HG03354 (cell line): ENCODE measurements around the gene TAS2R40.
"Not testable (repeated sequence)": the region's sequence is repeated elsewhere in the genome, so short reads cannot be mapped to it uniquely, and the experiment has no call there.

ENCODE experiments used
- ATAC-seq: cut with Tn5 transposase; IDR thresholded peaks from one replicate; pipeline ENCODE4 v1.9.1; 2021; ENCODE audit warnings: mild to moderate bottlenecking; ENCODE audit not compliant: unreplicated experiment, poor library complexity, severe bottlenecking

Gene TAS2R40

DNA sequence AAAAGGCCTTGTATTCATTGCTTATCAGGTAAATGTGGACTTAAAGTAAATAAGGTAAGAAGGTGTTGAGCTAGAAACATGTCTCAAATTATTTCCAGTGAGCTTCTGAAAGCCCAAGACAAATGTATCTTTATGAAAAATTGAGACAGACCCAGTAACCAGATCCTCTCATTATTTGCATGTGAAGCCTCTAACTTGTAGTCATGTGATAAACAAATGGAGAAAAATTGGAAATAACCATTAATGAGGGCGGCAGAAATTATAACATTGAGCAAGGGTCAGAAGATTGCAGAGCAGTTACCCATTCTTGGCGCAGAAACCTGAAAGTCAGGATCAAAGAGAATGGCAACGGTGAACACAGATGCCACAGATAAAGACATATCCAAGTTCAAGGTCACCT lies at the start of gene TAS2R40:
TSS of gene TAS2R40 (plus strand) at position 301 of the 400 bp plus-strand sequence. CDS start at position 343, 42 bp downstream.
- ATAC-seq = no peak

DNA sequence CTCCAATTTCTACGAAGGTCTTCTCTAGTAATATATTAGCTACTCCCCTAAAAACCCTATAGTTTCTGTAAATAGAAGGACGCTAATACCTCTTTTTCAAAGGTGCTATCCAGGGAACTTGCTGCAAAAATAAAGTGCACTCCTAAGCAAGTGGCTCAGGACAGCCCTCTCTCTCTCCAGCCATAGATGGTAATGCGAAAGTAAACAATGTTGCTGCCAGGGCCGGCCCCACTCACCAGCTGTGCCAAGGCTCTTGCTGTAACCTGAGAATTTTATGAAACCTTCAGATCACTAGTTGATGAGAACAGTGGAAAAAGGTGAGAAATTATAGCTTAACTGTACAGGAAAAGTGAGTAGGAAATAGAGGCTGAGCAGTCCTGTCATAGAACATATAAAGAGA lies 49.5 kb upstream of the TAS2R40 start:
- ATAC-seq = no peak

DNA sequence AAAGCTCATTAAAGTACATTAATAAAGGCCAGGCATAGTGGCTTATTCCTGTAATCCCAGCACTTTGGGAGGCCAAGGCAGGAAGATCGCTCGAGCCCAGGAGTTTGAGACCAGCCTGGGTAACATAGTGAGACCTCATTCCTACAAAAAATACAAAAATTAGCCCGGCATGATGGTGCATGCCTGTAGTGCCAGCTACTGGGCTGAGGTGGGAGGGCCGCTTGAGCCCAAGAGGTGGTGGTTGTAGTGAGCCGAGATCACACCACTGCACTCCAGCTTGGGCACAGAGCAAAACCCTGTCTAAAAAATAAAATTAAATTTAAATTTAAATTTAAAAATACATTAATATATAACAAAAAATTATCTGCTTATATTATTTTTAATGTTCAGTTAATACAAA lies 45.7 kb upstream of the TAS2R40 start:
- ATAC-seq = no peak

DNA sequence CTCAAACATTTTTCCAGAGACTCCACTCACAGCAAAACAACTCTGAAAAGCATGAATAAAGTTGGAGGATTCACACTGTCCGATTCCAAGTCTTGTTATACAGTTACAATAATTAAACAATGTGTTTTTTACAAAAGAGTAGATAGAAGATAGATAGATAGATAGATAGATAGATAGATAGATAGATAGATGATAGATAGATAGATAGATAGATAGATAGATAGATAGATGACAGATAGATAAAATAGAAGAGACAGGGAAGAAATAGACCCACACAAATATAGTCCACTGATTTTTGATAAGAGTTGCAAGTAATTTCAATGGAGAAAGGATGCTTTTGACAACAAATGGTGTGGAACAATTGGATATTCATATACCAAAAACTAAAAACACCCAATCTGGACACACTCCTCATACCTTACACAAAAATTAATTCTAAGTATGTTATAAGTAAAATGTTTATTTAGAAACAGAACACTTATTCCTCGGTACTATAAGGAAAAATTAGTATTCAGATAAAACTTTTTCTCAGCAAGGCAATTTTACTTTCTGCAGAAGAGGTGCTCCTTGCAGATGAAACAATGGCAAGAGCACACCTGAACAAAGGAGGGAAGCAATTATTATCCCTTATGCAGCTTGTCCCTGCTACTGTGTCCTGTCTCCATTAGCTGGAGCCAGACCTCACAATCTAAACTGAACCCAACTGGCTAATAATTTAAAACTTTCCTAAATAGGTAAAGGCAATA lies 44.3 kb upstream of the TAS2R40 start:
- ATAC-seq = no peak

DNA sequence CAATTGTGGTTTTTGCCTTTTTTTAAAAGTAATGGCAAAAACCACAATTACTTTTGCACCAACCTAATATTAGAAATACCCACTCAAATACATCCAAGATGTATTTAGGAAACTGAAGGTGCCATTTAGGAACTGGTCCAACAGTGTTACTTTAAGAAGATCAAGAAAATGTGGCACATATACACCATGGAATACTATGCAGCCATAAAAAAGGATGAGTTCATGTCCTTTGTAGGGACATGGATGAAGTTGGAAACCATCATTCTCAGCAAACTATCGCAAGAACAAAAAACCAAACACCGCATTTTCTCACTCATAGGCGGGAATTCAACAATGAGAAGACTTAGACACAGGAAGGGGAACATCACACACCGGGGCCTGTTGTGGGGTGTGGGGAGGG lies 41.1 kb upstream of the TAS2R40 start:
- not testable (repeated sequence) for ATAC-seq

DNA sequence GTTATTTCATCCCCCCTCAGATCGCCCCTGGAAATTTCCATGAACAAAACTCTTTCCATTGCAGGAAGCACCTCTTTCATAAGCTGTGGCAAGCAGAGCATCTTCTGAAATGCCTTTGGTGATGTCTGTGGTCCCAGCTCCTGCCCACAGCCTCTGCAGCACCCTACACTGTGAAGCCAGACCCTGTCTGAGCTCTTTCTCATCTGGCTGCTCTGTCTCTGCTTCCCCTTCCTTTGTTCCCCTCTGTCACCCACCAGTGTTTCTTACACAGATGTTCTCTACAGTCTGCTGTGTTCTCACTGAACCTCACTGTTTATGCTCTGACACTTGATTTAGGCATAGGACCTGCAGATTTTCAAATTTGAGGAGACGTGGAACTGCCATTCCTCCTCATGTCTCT lies 40.5 kb upstream of the TAS2R40 start:
- no peak for ATAC-seq

DNA sequence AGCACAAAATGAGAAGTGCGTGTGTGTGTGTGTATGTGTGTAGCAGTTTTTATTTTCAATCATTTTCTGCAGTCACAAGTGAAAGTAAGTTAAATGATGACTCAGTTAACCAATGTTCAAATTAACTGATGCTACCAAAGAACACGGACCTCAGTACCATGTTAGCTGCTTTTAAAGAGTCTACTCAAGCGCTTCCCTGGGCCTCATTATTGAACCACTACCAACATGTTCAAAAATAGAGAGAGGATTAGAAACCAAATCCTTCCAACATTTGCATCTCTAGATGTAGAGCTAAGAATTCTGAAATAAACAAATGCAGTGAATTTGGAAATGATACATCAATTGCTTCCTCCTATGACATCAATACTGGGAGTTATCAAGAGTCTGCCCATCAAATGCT lies 38.8 kb upstream of the TAS2R40 start, which contains the start of gene TAS2R39:
TSS of gene TAS2R39 (plus strand) at position 396 of the 400 bp plus-strand sequence. CDS start at position 396, 0 bp downstream.
- ATAC-seq = no peak

DNA sequence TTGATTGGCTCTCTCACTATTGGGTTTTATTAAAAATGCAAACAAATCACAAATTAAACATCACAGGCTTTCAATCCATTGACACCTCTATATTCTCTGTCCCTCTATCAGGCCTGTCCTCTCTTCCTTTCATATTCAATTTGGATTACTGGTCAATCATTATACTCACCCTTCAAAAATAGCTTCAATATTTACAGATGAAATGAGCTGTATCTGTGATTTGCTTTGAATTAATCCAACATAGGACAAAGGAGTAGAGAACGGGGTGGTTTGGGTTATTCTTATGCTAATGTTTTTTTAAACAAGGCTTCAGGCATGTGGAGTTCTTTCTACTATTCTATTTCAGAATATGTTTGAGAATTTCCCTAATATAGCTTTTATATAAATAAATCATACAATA lies 36.3 kb upstream of the TAS2R40 start:
- no peak for ATAC-seq

DNA sequence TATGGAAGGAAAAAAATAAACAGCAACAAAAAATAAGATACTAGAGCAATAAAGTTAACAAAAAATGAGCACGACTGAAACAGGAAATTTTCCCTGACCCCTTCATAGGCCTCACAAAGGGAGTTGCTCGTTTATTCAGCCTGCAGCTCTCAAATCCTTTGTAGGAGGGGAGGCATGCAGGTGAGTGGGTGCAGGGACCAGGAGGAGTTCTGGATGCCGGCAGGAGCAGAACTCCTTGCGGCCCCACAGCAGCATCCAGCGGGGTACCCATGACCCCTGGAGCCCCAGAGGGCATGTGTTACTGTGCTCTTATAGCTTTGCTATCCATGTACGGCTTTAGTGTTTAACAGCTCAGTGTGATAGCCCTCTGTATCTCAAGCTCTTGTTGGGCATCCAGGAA lies 32.8 kb upstream of the TAS2R40 start:
- ATAC-seq = no peak

DNA sequence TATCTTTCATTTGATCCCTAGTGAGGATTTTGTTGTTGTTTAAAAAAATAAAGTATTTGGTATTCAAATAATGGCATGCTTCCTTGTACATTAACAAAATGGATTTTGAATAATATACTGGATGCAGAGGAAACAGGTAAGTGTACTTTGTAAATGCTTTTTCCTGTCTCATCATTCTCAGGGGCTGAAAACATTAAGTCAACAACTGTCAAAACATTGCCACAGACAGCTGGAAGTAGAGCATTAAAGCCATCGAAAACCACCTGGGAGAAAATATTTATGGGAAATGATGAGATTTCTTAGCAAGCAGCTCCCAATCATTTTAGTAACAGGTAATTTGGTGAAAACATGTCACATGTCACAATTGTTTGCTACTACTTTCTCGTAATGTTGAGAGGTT lies 28.0 kb upstream of the TAS2R40 start:
- ATAC-seq = no peak

DNA sequence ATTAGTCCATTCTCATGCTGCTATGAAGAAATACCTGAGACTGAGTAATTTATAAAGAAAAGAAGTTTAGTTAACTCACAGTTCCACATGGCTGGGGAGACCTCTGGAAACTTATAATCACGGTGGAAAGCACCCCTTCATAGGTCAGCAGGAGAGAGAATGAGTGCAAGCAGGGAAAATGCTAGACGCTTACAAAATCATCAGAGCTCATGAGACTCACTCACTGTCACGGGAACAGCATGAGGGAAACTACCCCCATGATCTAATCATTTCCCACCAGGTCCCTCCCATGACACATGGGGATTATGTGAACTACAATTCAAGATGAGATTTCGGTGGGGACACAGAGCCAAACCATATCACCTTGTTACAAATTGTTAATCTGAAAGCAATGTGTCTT lies 22.8 kb upstream of the TAS2R40 start:
- ATAC-seq = no peak

DNA sequence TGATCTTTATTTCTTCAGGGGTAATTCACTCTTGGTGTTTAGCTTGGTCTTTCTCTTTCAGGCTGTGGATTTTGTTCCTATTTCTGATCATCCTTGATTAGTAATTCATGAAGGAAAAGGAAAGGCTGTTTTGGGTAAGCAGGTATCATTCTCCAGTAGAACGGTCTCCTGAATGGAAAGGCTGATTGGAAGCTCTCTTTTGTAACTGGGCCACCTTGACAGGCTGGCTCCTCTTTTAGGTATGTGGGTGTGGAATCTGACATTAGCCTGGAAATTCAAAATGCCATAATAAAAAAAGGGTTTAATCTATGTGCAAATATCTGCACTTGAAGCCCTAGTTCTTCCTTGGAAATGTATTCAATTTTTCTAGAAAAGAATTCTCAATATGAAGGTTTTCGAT lies 19.7 kb upstream of the TAS2R40 start:
- no peak for ATAC-seq

DNA sequence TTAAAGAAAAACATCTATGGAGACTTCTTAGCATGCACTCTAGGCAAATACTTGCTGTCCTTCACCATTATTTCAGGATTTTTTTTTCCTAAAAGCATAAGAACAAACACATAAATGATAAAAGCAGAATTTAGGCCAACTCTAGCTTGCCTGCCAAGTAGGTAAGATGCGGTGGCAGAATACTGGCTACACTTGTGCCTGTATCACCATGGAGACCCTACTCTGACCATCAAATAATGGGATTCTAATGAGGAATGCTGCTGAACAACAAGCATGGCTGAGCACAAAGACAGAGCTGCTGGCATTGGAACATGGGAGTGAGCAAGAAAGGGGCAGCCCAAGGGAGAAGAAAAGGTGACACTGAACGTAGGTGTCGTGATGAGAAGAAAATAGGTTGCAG lies 18.5 kb upstream of the TAS2R40 start:
- no peak for ATAC-seq

DNA sequence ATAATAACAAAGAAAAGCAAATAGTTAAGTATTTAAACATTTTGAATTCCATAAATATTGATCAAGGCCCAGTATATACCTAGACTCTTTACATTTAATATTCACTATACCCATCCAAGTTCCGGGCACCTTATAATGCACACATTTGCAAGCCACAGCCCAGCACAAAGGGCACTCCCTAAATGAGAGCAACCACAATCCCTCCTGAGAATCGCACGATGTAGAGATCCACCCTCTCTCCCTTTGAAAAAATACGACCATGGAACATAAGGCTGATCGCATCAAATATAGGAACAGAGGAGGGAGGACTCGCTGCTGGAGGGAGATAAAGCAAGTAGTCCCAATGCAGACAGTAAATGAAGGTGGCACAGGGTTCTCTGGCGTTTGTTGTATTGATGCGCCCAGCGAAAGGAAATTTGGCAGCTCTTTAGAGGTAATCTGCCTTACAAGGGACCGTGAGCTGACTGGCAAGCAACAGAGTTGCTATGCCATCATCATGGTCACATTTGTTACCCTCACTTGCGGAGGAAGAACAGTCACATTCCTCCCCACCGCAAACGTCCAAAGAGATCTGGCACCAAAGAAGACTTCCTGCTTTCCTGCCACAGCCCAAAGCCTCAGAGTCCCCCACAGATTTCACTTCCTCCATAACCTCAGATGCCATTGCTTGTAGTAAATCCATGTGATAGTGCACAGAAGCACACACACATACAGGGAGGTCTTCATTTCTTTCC lies 16.1 kb upstream of the TAS2R40 start:
- ATAC-seq = peak; percentile 81

DNA sequence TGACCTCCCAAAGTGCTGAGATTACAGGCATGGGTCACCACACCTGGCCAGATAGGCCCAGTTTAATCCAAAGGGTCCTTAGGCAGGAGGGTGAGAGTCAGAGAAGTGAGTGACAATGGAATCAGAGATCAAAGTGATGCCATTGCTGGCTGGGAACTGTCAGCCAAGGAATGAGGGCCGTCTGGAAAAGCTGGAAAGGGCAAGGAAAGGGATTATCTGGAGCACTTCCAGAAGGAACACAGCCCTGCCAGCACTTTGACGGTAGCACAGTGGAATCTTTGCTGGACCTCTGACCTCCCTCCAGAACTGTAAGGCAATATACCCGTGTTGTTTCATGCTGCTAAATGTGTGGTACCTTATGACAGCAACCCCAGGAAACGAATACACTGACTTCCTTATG lies 11.3 kb upstream of the TAS2R40 start:
- no peak for ATAC-seq

DNA sequence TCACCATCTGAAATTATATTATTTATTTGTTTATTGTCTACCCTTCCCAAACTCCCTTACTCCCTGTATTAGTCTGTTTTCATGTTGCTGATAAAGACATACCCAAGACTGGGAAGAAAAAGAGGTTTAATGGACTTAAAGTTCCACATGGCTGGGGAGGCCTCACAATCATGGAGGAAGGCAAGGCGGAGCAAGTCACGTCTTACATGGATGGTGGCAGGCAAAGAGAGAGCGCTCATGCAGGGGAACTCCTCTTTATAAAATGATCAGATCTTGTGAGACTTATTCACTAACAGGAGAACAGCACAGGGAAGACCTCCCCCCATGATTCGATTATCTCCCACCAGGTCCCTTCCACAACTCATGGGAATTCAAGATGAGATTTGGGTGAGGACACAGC lies 8.4 kb upstream of the TAS2R40 start:
- ATAC-seq = not testable (repeated sequence)

DNA sequence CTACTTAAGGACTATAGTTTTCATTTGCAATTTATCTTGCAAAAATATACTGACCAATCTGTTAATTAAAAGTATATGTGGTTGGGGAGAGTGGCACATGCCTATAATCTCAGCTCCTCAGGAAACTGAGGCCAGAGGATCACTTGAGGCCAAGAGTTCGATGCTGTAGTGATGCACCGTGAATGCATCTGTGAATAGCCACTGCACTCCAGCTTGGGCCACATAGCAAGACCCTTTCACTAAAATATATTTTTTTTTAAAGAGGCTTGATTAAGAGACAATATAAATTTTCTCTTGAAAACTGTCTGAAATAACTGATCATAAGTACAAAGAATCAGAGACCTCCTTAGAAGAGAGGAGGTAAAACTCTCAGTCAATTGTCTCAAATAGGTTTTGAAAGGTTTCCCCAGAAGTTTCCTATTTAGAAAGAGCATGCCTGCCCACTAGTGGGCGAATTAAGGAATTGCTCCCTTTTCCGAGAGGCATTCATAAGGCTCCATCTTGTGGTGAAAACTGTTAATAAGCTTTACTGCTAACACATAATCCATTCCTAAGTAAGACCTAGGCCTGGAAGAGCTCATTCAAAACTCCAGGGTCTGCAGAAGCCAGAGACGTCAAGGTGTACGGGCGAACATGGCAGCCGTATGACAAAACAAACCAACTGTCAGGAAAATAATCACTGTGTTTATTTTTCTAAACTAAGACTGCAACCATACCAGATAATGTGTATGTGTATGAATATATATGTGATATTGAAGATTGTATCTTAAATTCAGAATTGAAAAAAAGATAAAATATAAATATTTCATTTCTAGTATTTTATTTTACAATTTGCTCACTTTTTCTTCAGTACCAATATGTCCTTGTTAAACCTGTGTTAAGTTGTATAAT lies 6.8 kb upstream of the TAS2R40 start:
- ATAC-seq = peak; percentile 95

DNA sequence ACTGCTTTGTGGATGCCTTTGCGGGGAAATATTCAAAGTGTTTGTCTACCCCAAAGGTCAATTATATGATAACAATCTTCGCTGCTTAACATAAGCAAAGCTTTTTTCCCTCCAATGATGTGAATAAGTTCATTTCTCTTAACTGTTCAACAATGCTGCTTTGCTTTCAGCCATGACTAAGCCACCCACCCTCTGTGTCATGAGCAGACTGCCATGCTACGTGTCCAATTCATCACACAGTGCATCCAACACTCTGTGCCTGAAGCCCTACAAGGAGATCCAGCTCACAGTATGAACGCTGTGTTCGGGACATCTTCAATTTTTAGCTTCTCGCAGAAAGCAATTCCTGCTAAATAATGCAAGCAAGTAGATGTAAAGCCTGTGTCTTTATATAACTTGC lies 5.7 kb upstream of the TAS2R40 start:
- no peak for ATAC-seq

DNA sequence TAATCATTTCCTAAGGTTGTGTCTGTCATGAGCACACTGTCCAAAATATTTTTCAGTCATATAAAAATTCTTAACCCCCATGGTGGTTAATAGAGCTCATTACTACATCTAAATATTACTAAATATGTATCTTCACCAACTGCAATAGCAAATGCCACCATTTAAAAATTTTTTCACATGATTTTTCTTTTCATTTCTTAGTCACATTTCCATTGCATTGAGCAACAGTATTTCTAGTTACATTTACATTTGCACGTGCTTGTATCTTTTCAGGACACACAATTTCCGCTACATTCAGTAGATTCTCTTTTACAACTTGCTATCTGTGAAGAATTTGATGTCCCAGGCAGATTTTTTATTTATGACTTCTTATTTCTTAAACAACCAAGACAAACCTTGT lies 5.2 kb upstream of the TAS2R40 start:
- ATAC-seq = no peak

DNA sequence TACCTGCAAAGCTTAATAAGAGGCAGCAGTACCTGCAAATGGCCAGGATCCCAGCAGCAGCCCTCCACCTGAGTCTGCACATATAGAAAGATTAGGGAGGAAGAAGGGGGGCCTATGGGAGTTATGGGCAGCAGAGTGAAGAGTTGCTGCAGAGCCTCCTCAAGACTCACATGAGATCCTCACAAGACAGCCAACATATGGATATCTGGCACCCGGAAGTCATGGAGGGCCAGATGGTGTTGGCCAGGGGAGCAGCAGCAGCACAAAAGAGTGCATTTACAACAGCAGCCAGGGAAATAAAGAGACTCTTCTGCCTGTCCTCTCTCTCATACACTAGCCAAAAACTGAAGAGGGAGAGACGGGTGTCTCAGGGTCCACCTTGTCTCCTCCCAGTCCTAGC lies 4.0 kb upstream of the TAS2R40 start:
- ATAC-seq = no peak
